MM.1S (cell line): ENCODE measurements around the gene RRAGA.

Source experiments
- DNase-seq: peaks from one replicate; pipeline ENCODE4 v3.0.0-alpha.2; 2015
- H2AFZ ChIP-seq: fragments of 300-600 bp; sonication (generic); 2 replicates; pipeline ENCODE4 v1.6.0; 2016; ENCODE audit warnings: antibody characterized with exemption, low read length
- H3F3A ChIP-seq: fragments of 300-600 bp; sonication (generic); 2 replicates; pipeline ENCODE4 v1.6.1; 2016; ENCODE audit warnings: mild to moderate bottlenecking, antibody characterized with exemption, low read length, moderate library complexity, mixed read lengths; ENCODE audit not compliant: insufficient read depth
- H3K27ac ChIP-seq: fragments of 300-600 bp; sonication (generic); 2 replicates; pipeline ENCODE4 v1.5.1; 2016; ENCODE audit warnings: mild to moderate bottlenecking, low read length
- H3K27me3 ChIP-seq: fragments of 300-600 bp; sonication (generic); replicated peaks from 2 replicates; pipeline ENCODE4 v1.6.0; 2016; ENCODE audit warnings: low read length; ENCODE audit not compliant: insufficient read depth
- H3K36me3 ChIP-seq: fragments of 300-600 bp; sonication (generic); replicated peaks from 2 replicates; pipeline ENCODE4 v1.6.1; 2016; ENCODE audit warnings: mild to moderate bottlenecking, low read length, mixed read lengths; ENCODE audit not compliant: insufficient read depth
- H3K4me1 ChIP-seq: fragments of 300-600 bp; sonication (generic); 2 replicates; pipeline ENCODE4 v1.6.1; 2016; ENCODE audit warnings: low read length, mixed read lengths
- H3K4me2 ChIP-seq: fragments of 300-600 bp; sonication (generic); 2 replicates; pipeline ENCODE4 v1.6.0; 2016; ENCODE audit warnings: low read depth, low read length
- H3K4me3 ChIP-seq: fragments of 300-600 bp; sonication (generic); 2 replicates; pipeline ENCODE4 v1.5.1; 2016; ENCODE audit warnings: low read length, mixed read lengths
- H3K79me2 ChIP-seq: fragments of 300-600 bp; sonication (generic); 2 replicates; pipeline ENCODE4 v1.6.1; 2016; ENCODE audit warnings: mixed run types, low read length, mixed read lengths
- H3K9ac ChIP-seq: fragments of 300-600 bp; sonication (generic); 2 replicates; pipeline ENCODE4 v1.6.1; 2016; ENCODE audit warnings: low read length, mixed read lengths
- H3K9me2 ChIP-seq: fragments of 300-600 bp; sonication (generic); replicated peaks from 2 replicates; pipeline ENCODE4 v1.6.1; 2016; ENCODE audit warnings: mild to moderate bottlenecking, low read length, mixed read lengths; ENCODE audit not compliant: insufficient read depth
- H3K9me3 ChIP-seq: fragments of 300-600 bp; sonication (generic); replicated peaks from 2 replicates; pipeline ENCODE4 v1.6.1; 2016; ENCODE audit warnings: mild to moderate bottlenecking, low read length, mixed read lengths; ENCODE audit not compliant: insufficient read depth
- H4K20me1 ChIP-seq: fragments of 300-600 bp; sonication (generic); 2 replicates; pipeline ENCODE4 v1.6.1; 2016; ENCODE audit warnings: mild to moderate bottlenecking, low read length, moderate library complexity, mixed read lengths; ENCODE audit not compliant: insufficient read depth
- EZH2 ChIP-seq: fragments of 300-600 bp; sonication (generic); optimal IDR thresholded peaks from 2 replicates; pipeline ENCODE3; 2017; ENCODE audit warnings: low read depth, mild to moderate bottlenecking, antibody characterized with exemption, low read length, mixed read lengths
- EZH2phosphoT487 ChIP-seq: fragments of 300-600 bp; sonication (generic); IDR thresholded peaks from 2 replicates; pipeline ENCODE4 v1.6.1; 2018; ENCODE audit warnings: antibody characterized with exemption, low read length
- TF ChIP-seq, protein P1 (sequence below): fragments of 300-600 bp; sonication (generic); IDR thresholded peaks from 2 replicates; pipeline ENCODE4 v1.5.1; 2016; ENCODE audit warnings: antibody characterized with exemption, low read length, mixed read lengths

The RRAGA gene

GRCh38 chr9:19030899-19031298 lies 18.3 kb upstream of the RRAGA start:
- Histone ChIP-seq H3F3A (no peaks in the 10 kb centered on the region), H3K4me1 (no peaks in the 10 kb centered on the region), H3K27ac (no peak overlapping the region), H3K4me2 (no peak overlapping the region), H2AFZ (no peak overlapping the region), H3K36me3 (no peaks in the 10 kb centered on the region), H3K27me3 (no peaks in the 10 kb centered on the region), H3K9ac (no peak overlapping the region), H3K9me2 (no peaks in the 10 kb centered on the region), H3K9me3 (no peaks in the 10 kb centered on the region), H3K4me3 (no peak overlapping the region), H3K79me2 (no peaks in the 10 kb centered on the region), H4K20me1 (no peaks in the 10 kb centered on the region)
- no peak for DNase-seq
- TF ChIP-seq, protein P1, sequence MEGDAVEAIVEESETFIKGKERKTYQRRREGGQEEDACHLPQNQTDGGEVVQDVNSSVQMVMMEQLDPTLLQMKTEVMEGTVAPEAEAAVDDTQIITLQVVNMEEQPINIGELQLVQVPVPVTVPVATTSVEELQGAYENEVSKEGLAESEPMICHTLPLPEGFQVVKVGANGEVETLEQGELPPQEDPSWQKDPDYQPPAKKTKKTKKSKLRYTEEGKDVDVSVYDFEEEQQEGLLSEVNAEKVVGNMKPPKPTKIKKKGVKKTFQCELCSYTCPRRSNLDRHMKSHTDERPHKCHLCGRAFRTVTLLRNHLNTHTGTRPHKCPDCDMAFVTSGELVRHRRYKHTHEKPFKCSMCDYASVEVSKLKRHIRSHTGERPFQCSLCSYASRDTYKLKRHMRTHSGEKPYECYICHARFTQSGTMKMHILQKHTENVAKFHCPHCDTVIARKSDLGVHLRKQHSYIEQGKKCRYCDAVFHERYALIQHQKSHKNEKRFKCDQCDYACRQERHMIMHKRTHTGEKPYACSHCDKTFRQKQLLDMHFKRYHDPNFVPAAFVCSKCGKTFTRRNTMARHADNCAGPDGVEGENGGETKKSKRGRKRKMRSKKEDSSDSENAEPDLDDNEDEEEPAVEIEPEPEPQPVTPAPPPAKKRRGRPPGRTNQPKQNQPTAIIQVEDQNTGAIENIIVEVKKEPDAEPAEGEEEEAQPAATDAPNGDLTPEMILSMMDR, result no peak
- TF ChIP-seq EZH2phosphoT487 (no peak), EZH2 (no peak)

- H3K4me3 ChIP-seq, result no peak overlapping the region
- H3K9me2 ChIP-seq, result no peaks in the 10 kb centered on the region
- H2AFZ ChIP-seq, result no peak overlapping the region
- H3K27ac ChIP-seq, result no peak overlapping the region
- no peak overlapping the region for H3K4me2 ChIP-seq
- no peaks in the 10 kb centered on the region for H3K4me1 ChIP-seq
- H3K27me3 ChIP-seq, result no peaks in the 10 kb centered on the region
- no peak for DNase-seq
- no peaks in the 10 kb centered on the region for H3K9me3 ChIP-seq
- H3F3A ChIP-seq, result no peaks in the 10 kb centered on the region
- TF ChIP-seq EZH2phosphoT487 (no peak), EZH2 (no peak)
- TF ChIP-seq, protein P1, result no peak
- no peak overlapping the region for H3K9ac ChIP-seq
- H4K20me1 ChIP-seq, result no peaks in the 10 kb centered on the region
- H3K36me3 ChIP-seq, result no peaks in the 10 kb centered on the region
- no peaks in the 10 kb centered on the region for H3K79me2 ChIP-seq
Measured at GRCh38 chr9:19032406-19032805, 16.8 kb upstream of the RRAGA start.

DNA sequence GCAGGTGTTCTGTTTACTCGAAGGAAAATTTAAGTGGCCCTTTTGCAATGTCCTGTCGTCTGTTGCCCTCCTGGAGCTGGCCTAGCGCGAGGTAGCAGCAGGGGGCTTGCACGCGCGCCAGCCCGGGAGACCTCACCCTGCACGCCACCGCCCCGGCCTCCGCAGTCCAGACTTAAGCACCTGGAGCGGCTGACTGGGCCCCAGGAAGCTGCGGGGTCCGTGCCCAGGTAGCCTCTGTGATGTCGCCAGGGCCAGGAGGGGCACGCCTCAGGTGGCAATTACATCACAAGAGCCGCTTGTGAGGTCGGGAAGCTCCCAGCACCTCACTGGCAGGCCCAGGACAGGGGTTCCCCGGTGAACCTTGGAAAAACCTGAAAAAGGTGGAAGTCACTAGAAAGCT lies 16.2 kb upstream of the RRAGA start, which contains the start of gene SAXO1:
Gene SAXO1, minus strand, starts transcription at position 195 of the 400 bp plus-strand sequence. CDS start 301 bp downstream, outside the sequence.
- H3F3A ChIP-seq, result no peaks in the 10 kb centered on the region
- no peaks in the 10 kb centered on the region for H4K20me1 ChIP-seq

More for the DNA sequence above, 16.2 kb upstream of the RRAGA start, which contains the start of gene SAXO1:
- Histone ChIP-seq H3K27me3 (no peaks in the 10 kb centered on the region), H3K4me3 (no peak within 1 kb of the TSS), H3K9ac (no peak within 1 kb of the TSS), H3K79me2 (no peaks in the 10 kb centered on the region), H3K27ac (no peak within 1 kb of the TSS), H3K36me3 (no peaks in the 10 kb centered on the region), H3K9me2 (no peaks in the 10 kb centered on the region), H2AFZ (no peak within 1 kb of the TSS), H3K4me1 (no peaks in the 10 kb centered on the region), H3K9me3 (no peaks in the 10 kb centered on the region), H3K4me2 (no peak within 1 kb of the TSS)
- DNase-seq, result no peak
- no peak for TF ChIP-seq EZH2phosphoT487
- TF ChIP-seq, protein P1, result no peak
- TF ChIP-seq EZH2, result no peak
